Fibroblast of villous mesenchyme (primary cell): Measurements from ENCODE around the gene NOA1. TPM values are rescaled to one million over a fixed set of nuclear protein-coding genes. Genes with fewer than 3 reads are reported as not detected.
"Not testable (repeated sequence)": the region's sequence is repeated elsewhere in the genome, so short reads cannot be mapped to it uniquely, and the experiment has no call there.

Experiments used
- DNase-seq: peaks from one replicate; pipeline ENCODE4 v3.0.0-alpha.2; 2010; ENCODE audit warnings: low read depth
- H3K4me3 ChIP-seq: 2 replicates; pipeline ENCODE4 v1.5.1; 2011; ENCODE audit warnings: low read depth, mild to moderate bottlenecking, low read length
- CTCF ChIP-seq: IDR thresholded peaks from 2 replicates; pipeline ENCODE4 v1.5.1; 2012; ENCODE audit warnings: low read depth, mild to moderate bottlenecking, low read length; ENCODE audit not compliant: insufficient read depth
- small RNA-seq: library from RNA; depleted of rRNA; stranded (forward); fragments of <200 nt; gene quantifications from one replicate; pipeline ENCODE3, GENCODE V24; 2012
- total RNA-seq: library from RNA; depleted of rRNA; stranded (reverse); fragments of >200 nt; gene quantifications from 2 replicates; pipeline ENCODE4 v1.2.3, GENCODE V29; 2012

The NOA1 gene
- total RNA-seq, 1 donor: 14.2 TPM

GRCh38 chr4:56940403-56940802 lies 37.0 kb downstream of the NOA1 start:
- no peak for DNase-seq
- no peak for TF ChIP-seq CTCF
- no peak overlapping the region for H3K4me3 ChIP-seq

- not testable (repeated sequence) for H3K4me3 ChIP-seq, DNase-seq
Observed at GRCh38 chr4:56939826-56940225, 37.6 kb downstream of the NOA1 start.

DNA sequence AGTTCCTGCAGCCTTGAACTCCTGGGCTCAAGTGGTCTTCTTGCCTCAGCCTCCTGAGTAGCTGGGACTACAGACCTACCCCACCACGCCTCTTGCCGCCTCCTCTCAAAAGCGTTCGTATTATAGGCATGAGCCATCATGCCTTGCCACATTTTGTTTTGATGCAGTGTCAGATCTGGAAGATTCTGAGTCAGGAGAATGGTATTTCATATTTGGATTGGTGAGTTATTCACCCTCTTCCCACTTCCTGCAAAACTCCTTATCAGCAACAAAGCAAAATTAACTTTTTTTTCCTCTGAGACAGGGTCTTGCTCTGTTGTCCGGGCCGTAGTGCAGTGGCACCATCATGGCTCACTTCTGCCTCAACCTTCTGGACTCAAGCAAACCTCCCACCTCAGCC lies 40.1 kb downstream of the NOA1 start:
- no peak for TF ChIP-seq CTCF
- DNase-seq: peak; percentile 70
- no peak overlapping the region for H3K4me3 ChIP-seq

- TF ChIP-seq CTCF: no peak
- no peak for DNase-seq
- H3K4me3 ChIP-seq: no peak overlapping the region
Observed at GRCh38 chr4:56931924-56932323, 45.5 kb downstream of the NOA1 start.

DNA sequence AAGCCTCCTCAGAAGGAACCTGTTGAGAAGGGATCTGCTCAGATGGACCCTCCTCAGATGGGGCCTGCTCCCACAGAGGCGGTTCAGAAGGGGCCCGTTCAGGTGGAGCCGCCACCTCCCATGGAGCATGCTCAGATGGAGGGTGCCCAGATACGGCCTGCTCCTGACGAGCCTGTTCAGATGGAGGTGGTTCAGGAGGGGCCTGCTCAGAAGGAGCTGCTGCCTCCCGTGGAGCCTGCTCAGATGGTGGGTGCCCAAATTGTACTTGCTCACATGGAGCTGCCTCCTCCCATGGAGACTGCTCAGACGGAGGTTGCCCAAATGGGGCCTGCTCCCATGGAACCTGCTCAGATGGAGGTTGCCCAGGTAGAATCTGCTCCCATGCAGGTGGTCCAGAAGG lies 46.8 kb downstream of the NOA1 start:
- no peak for DNase-seq
- H3K4me3 ChIP-seq: no peak overlapping the region
- TF ChIP-seq CTCF: no peak

GRCh38 chr4:56927196-56927595 lies 50.2 kb downstream of the NOA1 start:
- no peak for DNase-seq
- no peak overlapping the region for H3K4me3 ChIP-seq
- TF ChIP-seq CTCF: no peak

- not testable (repeated sequence) for H3K4me3 ChIP-seq, DNase-seq
Observed at GRCh38 chr4:56914977-56915376, 62.4 kb downstream of the NOA1 start.

DNA sequence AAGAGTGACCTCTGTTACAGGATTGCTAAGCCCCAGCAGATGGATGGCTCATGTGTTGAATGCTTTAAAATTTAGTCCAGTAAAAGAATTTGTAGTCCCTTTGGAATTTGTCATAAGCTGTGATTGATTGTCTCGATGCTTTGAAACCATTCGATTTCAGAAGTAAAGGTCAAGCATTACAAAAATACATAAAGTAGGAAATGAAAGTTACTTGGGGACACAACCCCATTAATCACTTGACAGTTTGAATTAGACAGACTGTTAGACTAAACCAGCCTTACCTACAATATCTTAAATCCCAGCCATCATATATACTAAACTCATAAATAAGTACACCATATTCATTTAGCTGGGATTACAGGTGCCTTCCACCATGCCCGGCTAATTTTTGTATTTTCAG lies 63.1 kb downstream of the NOA1 start:
- DNase-seq: no peak
- TF ChIP-seq CTCF: no peak
- H3K4me3 ChIP-seq: no peak overlapping the region

Small RNA genes within 50 kb of the gene (small RNA-seq; reads per million reads assigned to genes)
- gene RNU6-998P: not detected

Other genes with a start within 250 kb of the NOA1 start
- not detected in 2 replicates for gene SPINK2, start 155.9 kb downstream of the NOA1 start, total RNA-seq
- gene REST, start 69.7 kb downstream of the NOA1 start, total RNA-seq: 39.6 and 52.7 TPM in 2 replicates
- 91.5 and 136 TPM in 2 replicates for gene POLR2B, start 1.3 kb upstream of the NOA1 start, total RNA-seq
- 234 and 417 TPM in 2 replicates for gene IGFBP7, start 132.8 kb upstream of the NOA1 start, total RNA-seq